ENCODE data around the gene YWHAH. TPM values are rescaled to one million over a fixed set of nuclear protein-coding genes. Genes with fewer than 3 reads are reported as not detected.

The YWHAH gene
- total and polyA plus RNA-seq, 9 of the 15 experiments (the other 6 are each of a cell fraction or from before 2014, with no cell fraction given), result 32.0 to 177 (median 114) TPM

DNA sequence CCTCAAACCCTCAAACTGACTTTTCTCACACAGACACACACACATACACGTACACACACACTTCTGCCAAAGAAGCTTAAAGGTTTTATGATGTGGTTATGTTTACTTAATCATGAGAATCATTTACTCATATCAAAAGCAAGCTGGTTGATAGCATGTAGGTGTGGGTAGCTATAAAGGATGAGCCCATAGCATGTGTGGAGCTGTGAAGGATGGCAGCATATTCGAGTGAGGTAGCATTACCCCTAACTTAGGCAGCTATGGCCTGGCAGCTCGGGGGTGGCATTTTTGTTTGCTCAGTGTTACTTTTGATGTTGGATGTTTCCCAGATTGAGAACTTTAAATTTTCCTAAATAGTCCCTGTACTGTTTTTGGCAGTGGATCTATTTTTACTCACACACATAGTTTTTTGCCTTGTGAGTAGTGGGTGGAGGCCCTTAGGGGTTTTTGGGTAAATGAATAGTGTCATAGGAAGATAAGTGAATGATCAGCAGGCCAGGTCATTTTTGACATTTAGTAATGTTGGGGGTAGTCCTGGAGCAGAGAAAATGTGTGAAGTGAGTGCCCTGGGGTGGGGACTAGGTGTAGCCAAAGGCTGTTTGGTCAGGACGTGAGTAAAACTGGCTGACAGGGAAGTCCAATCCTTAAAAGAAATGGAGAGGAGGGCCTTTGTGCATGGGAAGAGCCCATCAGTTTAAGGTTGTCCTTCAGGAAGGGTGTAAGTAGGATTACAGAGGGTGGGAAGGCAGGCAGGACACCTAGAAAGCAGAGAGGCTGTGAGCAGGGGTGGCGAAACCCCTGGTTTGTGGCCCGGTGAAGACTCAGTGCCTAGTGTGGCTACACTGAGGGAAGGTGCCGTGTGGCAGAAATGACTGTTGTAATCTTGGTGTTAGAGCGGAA, 7.1 kb downstream of the YWHAH start:
- FAIRE-seq (no peak), ATAC-seq (peak; percentile 10; the same call in 1 of the 3 replicates), DNase-seq (ENCODE audit: extremely low read depth in 1 of 4, low spot score in 3 of 4) (no peak)
- CTCF ChIA-PET (ENCODE audit: low intra/inter-chr PET ratio), result no interaction called here
- Histone ChIP-seq H3K9me3 (replicated peaks; ENCODE audit: control insufficient read depth, insufficient read depth, low read depth, low read length) (no peaks in the 10 kb centered on the region), H3K27ac (ENCODE audit: extremely low read depth, low read depth, low read length) (peak overlapping the region; percentile 25; the same call in 1 of the 3 replicates), H2AFZ (ENCODE audit: low read depth, low read length) (no peak overlapping the region), H3K4me1 (replicated peaks in 1 of 2; ENCODE audit: control insufficient read depth in 2 of 2, insufficient read depth in 2 of 2, low read length in 2 of 2) (peaks cover 7 to 17% of the 10 kb centered on the region in 2 experiments; a peak in 3 of 5 replicates), H3K79me2 (ENCODE audit: control insufficient read depth, insufficient read depth, low read length) (peaks cover 97% of the 10 kb centered on the region), H3K9me1 (ENCODE audit: control insufficient read depth, insufficient read depth, low read length) (peaks cover 11% of the 10 kb centered on the region), H3K9ac (ENCODE audit: insufficient read depth in 1 of 2, low read depth in 2 of 2, low read length in 2 of 2) (peak overlapping the region in 1 of 2 experiments; percentile 20; a peak in 1 of 4 replicates), H3K4me2 (ENCODE audit: insufficient read depth, low read length) (peak overlapping the region; percentile 46), H3K27me3 (ENCODE audit: control insufficient read depth in 2 of 2, insufficient read depth in 2 of 2, low read length in 2 of 2) (no peaks in the 10 kb centered on the region), H4K20me1 (replicated peaks; ENCODE audit: control insufficient read depth, insufficient read depth, low read length) (peaks cover 45% of the 10 kb centered on the region), H3K36me3 (ENCODE audit: control insufficient read depth, insufficient read depth, low read length) (peaks cover 95% of the 10 kb centered on the region), H3K4me3 (no peak overlapping the region)
- BruUV-seq (replicated peaks), result no TSS peak
- intact Hi-C loops (cut with micrococcal nuclease), result no loop called here
- in situ Hi-C loops (cut with MboI), result no loop called here
- POLR2A ChIA-PET, result no interaction called here
- WGBS (ENCODE audit: insufficient coverage, low coverage, missing lambda C conversion rate), result 82% methylated on average over 8 of the region's 8 CpGs
- TF ChIP-seq ZFP30 (CRISPR knock-in tag; IDR thresholded peaks at IDR 0.05; ENCODE audit: borderline replicate concordance) (no peak), SMARCE1 (IDR thresholded peaks at IDR 0.05) (no peak), FOXK2 (conservative IDR thresholded peaks at IDR 0.05 in 1 of 2, IDR thresholded peaks at IDR 0.05 in 1 of 2; ENCODE audit: low read depth in 2 of 2) (no peak), SUPT5H (IDR thresholded peaks at IDR 0.05) (peak; percentile 49; the same call in 1 of the 2 replicates), BRD4 (IDR thresholded peaks at IDR 0.05) (no peak), POLR2A (conservative IDR thresholded peaks at IDR 0.05) (peak; percentile 25; the same call in 1 of the 2 replicates), HIVEP1 (CRISPR knock-in tag; IDR thresholded peaks at IDR 0.05) (no peak), CHD1 (IDR thresholded peaks at IDR 0.05; ENCODE audit: low read length) (no peak)
- TF ChIP-seq, protein P1, sequence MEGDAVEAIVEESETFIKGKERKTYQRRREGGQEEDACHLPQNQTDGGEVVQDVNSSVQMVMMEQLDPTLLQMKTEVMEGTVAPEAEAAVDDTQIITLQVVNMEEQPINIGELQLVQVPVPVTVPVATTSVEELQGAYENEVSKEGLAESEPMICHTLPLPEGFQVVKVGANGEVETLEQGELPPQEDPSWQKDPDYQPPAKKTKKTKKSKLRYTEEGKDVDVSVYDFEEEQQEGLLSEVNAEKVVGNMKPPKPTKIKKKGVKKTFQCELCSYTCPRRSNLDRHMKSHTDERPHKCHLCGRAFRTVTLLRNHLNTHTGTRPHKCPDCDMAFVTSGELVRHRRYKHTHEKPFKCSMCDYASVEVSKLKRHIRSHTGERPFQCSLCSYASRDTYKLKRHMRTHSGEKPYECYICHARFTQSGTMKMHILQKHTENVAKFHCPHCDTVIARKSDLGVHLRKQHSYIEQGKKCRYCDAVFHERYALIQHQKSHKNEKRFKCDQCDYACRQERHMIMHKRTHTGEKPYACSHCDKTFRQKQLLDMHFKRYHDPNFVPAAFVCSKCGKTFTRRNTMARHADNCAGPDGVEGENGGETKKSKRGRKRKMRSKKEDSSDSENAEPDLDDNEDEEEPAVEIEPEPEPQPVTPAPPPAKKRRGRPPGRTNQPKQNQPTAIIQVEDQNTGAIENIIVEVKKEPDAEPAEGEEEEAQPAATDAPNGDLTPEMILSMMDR (IDR thresholded peaks at IDR 0.05 in 2 of 3, conservative IDR thresholded peaks at IDR 0.05 in 1 of 3; ENCODE audit: insufficient read depth in 2 of 3, low read depth in 1 of 3, low read length in 3 of 3), result no peak
- TF ChIP-seq, protein P2, sequence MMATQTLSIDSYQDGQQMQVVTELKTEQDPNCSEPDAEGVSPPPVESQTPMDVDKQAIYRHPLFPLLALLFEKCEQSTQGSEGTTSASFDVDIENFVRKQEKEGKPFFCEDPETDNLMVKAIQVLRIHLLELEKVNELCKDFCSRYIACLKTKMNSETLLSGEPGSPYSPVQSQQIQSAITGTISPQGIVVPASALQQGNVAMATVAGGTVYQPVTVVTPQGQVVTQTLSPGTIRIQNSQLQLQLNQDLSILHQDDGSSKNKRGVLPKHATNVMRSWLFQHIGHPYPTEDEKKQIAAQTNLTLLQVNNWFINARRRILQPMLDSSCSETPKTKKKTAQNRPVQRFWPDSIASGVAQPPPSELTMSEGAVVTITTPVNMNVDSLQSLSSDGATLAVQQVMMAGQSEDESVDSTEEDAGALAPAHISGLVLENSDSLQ (IDR thresholded peaks at IDR 0.05), result no peak
- TF ChIP-seq, protein P3, sequence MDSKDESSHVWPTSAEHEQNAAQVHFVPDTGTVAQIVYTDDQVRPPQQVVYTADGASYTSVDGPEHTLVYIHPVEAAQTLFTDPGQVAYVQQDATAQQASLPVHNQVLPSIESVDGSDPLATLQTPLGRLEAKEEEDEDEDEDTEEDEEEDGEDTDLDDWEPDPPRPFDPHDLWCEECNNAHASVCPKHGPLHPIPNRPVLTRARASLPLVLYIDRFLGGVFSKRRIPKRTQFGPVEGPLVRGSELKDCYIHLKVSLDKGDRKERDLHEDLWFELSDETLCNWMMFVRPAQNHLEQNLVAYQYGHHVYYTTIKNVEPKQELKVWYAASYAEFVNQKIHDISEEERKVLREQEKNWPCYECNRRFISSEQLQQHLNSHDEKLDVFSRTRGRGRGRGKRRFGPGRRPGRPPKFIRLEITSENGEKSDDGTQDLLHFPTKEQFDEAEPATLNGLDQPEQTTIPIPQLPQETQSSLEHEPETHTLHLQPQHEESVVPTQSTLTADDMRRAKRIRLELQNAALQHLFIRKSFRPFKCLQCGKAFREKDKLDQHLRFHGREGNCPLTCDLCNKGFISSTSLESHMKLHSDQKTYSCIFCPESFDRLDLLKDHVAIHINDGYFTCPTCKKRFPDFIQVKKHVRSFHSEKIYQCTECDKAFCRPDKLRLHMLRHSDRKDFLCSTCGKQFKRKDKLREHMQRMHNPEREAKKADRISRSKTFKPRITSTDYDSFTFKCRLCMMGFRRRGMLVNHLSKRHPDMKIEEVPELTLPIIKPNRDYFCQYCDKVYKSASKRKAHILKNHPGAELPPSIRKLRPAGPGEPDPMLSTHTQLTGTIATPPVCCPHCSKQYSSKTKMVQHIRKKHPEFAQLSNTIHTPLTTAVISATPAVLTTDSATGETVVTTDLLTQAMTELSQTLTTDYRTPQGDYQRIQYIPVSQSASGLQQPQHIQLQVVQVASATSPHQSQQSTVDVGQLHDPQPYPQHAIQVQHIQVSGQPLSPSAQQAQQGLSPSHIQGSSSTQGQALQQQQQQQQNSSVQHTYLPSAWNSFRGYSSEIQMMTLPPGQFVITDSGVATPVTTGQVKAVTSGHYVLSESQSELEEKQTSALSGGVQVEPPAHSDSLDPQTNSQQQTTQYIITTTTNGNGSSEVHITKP (IDR thresholded peaks at IDR 0.05; ENCODE audit: partially characterized antibody), result no peak
- TF ChIP-seq, protein P4, sequence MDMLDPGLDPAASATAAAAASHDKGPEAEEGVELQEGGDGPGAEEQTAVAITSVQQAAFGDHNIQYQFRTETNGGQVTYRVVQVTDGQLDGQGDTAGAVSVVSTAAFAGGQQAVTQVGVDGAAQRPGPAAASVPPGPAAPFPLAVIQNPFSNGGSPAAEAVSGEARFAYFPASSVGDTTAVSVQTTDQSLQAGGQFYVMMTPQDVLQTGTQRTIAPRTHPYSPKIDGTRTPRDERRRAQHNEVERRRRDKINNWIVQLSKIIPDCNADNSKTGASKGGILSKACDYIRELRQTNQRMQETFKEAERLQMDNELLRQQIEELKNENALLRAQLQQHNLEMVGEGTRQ (CRISPR knock-in tag; IDR thresholded peaks at IDR 0.05), result no peak
